HFFc6 (cell line): ENCODE results near the gene PSME1. TPM values are rescaled to one million over a fixed set of nuclear protein-coding genes. Genes with fewer than 3 reads are reported as not detected.
A peak's percentile ranks its signal among the peaks of the same experiment; 100 is the strongest.

Experiments
- DNase-seq: peaks from one replicate; pipeline ENCODE4 v3.0.0-alpha.2; 2018
- H3K27ac Mint-ChIP-seq: 2 replicates; pipeline ENCODE4 v1.8.0; 2020; ENCODE audit warnings: mild to moderate bottlenecking, mixed read lengths
- H3K27me3 Mint-ChIP-seq: 2 replicates; pipeline ENCODE4 v1.8.0; 2021; ENCODE audit warnings: mild to moderate bottlenecking, moderate library complexity, mixed read lengths; ENCODE audit not compliant: insufficient read depth
- H3K36me3 Mint-ChIP-seq: 2 replicates; pipeline ENCODE4 v1.8.0; 2021; ENCODE audit warnings: low read depth, mixed read lengths
- H3K4me1 Mint-ChIP-seq: 2 replicates; pipeline ENCODE4 v1.8.0; 2020; ENCODE audit warnings: low read depth, mixed read lengths
- H3K4me3 Mint-ChIP-seq: 2 replicates; pipeline ENCODE4 v1.8.0; 2020; ENCODE audit warnings: mild to moderate bottlenecking, moderate library complexity, mixed read lengths
- H3K9me3 Mint-ChIP-seq: 2 replicates; pipeline ENCODE4 v1.8.0; 2020; ENCODE audit warnings: mild to moderate bottlenecking, mixed read lengths
- CTCF ChIP-seq: fragments of 200-600 bp; sonication (generic); IDR thresholded peaks from 2 replicates; pipeline ENCODE4 v1.5.0; 2021; ENCODE audit warnings: antibody characterized with exemption, mild to moderate bottlenecking
- long read RNA-seq: library from polyadenylated mRNA; unstranded; transcript quantifications from one replicate; pipeline ENCODE4 v2.0.0, GENCODE V29; 2019
- total RNA-seq, 6 experiments: library from RNA; stranded (reverse); fragmentation: NEBNext Ultra II Directional; extraction: Animal tissue kit (Norgen Biotek cat#: 25700); gene quantifications; 2 replicates in 1 of 6; 3 replicates in 5 of 6; pipeline ENCODE4 v1.2.3, GENCODE V29; 2021

The PSME1 gene
- 100 to 1,000 TPM in 4 of 6 experiments, 10 to 100 TPM in 2; 88.4 to 120 (median 113) TPM for total RNA-seq
- long read RNA-seq, transcript PSME1-201 (11 exons, 1,006 nt), result major isoform, 93 of 115 reads
- long read RNA-seq, partial matches to known transcripts, result 12 of 115 reads
- long read RNA-seq, other reads (novel, unspliced or antisense), result 7 of 115 reads

- H3K4me1 Mint-ChIP-seq, result peaks cover 38% of the 10 kb centered on the region
- H3K27me3 Mint-ChIP-seq, result peaks cover 8% of the 10 kb centered on the region
- peak within 1 kb of the TSS; percentile 78 for H3K27ac Mint-ChIP-seq
- no peak for TF ChIP-seq CTCF
- no peaks in the 10 kb centered on the region for H3K9me3 Mint-ChIP-seq
- H3K4me3 Mint-ChIP-seq, result peak within 1 kb of the TSS; percentile 85
- H3K36me3 Mint-ChIP-seq, result peaks cover 29% of the 10 kb centered on the region
- DNase-seq, result peak; percentile 77
Observed at GRCh38 chr14:24135834-24136683, at the start of gene PSME1. PSME1 (plus strand) TSS chr14:24136194; CDS start chr14:24136263, 69 bp downstream.

GRCh38 chr14:24087004-24087403, 49.0 kb upstream of the PSME1 start:
- no peaks in the 10 kb centered on the region for H3K36me3 Mint-ChIP-seq
- peaks cover 21% of the 10 kb centered on the region for H3K27me3 Mint-ChIP-seq
- no peak overlapping the region for H3K4me3 Mint-ChIP-seq
- no peak for TF ChIP-seq CTCF
- DNase-seq, result no peak
- H3K27ac Mint-ChIP-seq, result no peak overlapping the region
- no peaks in the 10 kb centered on the region for H3K9me3 Mint-ChIP-seq
- no peaks in the 10 kb centered on the region for H3K4me1 Mint-ChIP-seq

- Mint-ChIP-seq H3K36me3 (no peaks in the 10 kb centered on the region), H3K27ac (no peak overlapping the region), H3K9me3 (no peaks in the 10 kb centered on the region), H3K4me3 (no peak overlapping the region), H3K4me1 (peaks cover 3% of the 10 kb centered on the region), H3K27me3 (peaks cover 14% of the 10 kb centered on the region)
- TF ChIP-seq CTCF, result no peak
- no peak for DNase-seq
Observed at GRCh38 chr14:24088095-24088494, 47.9 kb upstream of the PSME1 start.

GRCh38 chr14:24089890-24090289, 46.1 kb upstream of the PSME1 start:
- no peak for DNase-seq
- Mint-ChIP-seq H3K27me3 (peaks cover 10% of the 10 kb centered on the region), H3K36me3 (no peaks in the 10 kb centered on the region), H3K4me3 (no peak overlapping the region), H3K4me1 (peaks cover 11% of the 10 kb centered on the region), H3K9me3 (no peaks in the 10 kb centered on the region), H3K27ac (no peak overlapping the region)
- TF ChIP-seq CTCF, result no peak

- TF ChIP-seq CTCF, result no peak
- H3K36me3 Mint-ChIP-seq, result peaks cover 4% of the 10 kb centered on the region; the same call in 1 of the 2 replicates
- H3K9me3 Mint-ChIP-seq, result no peaks in the 10 kb centered on the region
- H3K4me1 Mint-ChIP-seq, result peaks cover 26% of the 10 kb centered on the region
- H3K4me3 Mint-ChIP-seq, result no peak overlapping the region
- H3K27ac Mint-ChIP-seq, result no peak overlapping the region
- DNase-seq, result no peak
- H3K27me3 Mint-ChIP-seq, result peaks cover under 1% of the 10 kb centered on the region
Observed at GRCh38 chr14:24092110-24092504, 43.9 kb upstream of the PSME1 start.
